K562 (cell line): ENCODE results near the gene SGK1.

Experiments
- FOSL1 ChIP-seq: fragments of 200-800 bp; sonication (Bioruptor generic); conservative IDR thresholded peaks from 2 replicates; pipeline ENCODE4 v1.6.1; 2016; ENCODE audit warnings: missing genetic modification characterization, missing compliant biosample characterization
- HDAC1 ChIP-seq, 2 experiments: fragments of 450-650 bp; IDR thresholded peaks; 2 replicates each; pipeline ENCODE4 v1.6.1; 2016 to 2017; ENCODE audit warnings: inconsistent platforms in 1 of 2, mild to moderate bottlenecking in 1 of 2, moderate library complexity in 1 of 2
- MGA ChIP-seq: fragments of 450-650 bp; IDR thresholded peaks from 2 replicates; pipeline ENCODE4 v1.6.1; 2016; ENCODE audit warnings: mild to moderate bottlenecking, moderate library complexity
- THAP12 ChIP-seq: fragments of 250-450 bp; sonication (Bioruptor Pico); IDR thresholded peaks from 2 replicates; pipeline ENCODE4 v1.9.0; 2021; ENCODE audit warnings: mild to moderate bottlenecking, inconsistent platforms
- TRIM24 ChIP-seq, 2 experiments: fragments of 450-650 bp; IDR thresholded peaks; 2 replicates each; pipeline ENCODE4 v1.6.1; 2016
- TRIM25 ChIP-seq: fragments of 450-650 bp; IDR thresholded peaks from 2 replicates; pipeline ENCODE4 v1.7.0; 2016; ENCODE audit warnings: borderline replicate concordance
- ZBTB7A ChIP-seq: IDR thresholded peaks from 2 replicates; pipeline ENCODE4 v1.6.1; 2011; ENCODE audit warnings: low read depth, mild to moderate bottlenecking, low read length, moderate library complexity, borderline replicate concordance; ENCODE audit not compliant: control insufficient read depth
- ZBTB8A ChIP-seq: fragments of 450-650 bp; IDR thresholded peaks from 2 replicates; pipeline ENCODE4 v1.6.1; 2018; ENCODE audit warnings: mild to moderate bottlenecking, moderate library complexity; ENCODE audit not compliant: partially characterized antibody
- ZNF121 ChIP-seq: sonication (generic); formaldehyde crosslinking; conservative IDR thresholded peaks from 2 replicates; pipeline ENCODE4 v1.8.0; 2022; ENCODE audit warnings: missing genetic modification reagents
- ZNF384 ChIP-seq: IDR thresholded peaks from 2 replicates; pipeline ENCODE4 v1.6.1; 2012; ENCODE audit warnings: low read depth, low read length, improper control_type of control experiment

GRCh38 chr6:134316733-134317431 is 1.0 kb downstream of the SGK1 start:
- no peak for TF ChIP-seq MGA
- no peak for TF ChIP-seq ZNF121 (CRISPR knock-in tag)
- TF ChIP-seq HDAC1 (IDR thresholded peaks at IDR 0.05) = no peak
- TF ChIP-seq ZBTB8A = no peak
- TF ChIP-seq FOSL1 (tag) = no peak
- no peak for TF ChIP-seq ZNF384
- TF ChIP-seq TRIM25 = no peak
- no peak for TF ChIP-seq TRIM24 (IDR thresholded peaks at IDR 0.05)
- no peak for TF ChIP-seq ZBTB7A
- no peak for TF ChIP-seq THAP12
